GM12873 (cell line): ENCODE measurements around the gene KCNAB2.

Source experiments
- TF ChIP-seq, protein P1 (sequence below): IDR thresholded peaks from 2 replicates; pipeline ENCODE4 v1.5.1; 2012; ENCODE audit warnings: low read depth, mild to moderate bottlenecking, moderate library complexity, low read length, control low read depth; ENCODE audit not compliant: insufficient read depth; ENCODE audit errors: missing control alignments

KCNAB2 gene

GRCh38 chr1:6052543-6053205 lies 7.0 kb downstream of the KCNAB2 start:
- TF ChIP-seq, protein P1, sequence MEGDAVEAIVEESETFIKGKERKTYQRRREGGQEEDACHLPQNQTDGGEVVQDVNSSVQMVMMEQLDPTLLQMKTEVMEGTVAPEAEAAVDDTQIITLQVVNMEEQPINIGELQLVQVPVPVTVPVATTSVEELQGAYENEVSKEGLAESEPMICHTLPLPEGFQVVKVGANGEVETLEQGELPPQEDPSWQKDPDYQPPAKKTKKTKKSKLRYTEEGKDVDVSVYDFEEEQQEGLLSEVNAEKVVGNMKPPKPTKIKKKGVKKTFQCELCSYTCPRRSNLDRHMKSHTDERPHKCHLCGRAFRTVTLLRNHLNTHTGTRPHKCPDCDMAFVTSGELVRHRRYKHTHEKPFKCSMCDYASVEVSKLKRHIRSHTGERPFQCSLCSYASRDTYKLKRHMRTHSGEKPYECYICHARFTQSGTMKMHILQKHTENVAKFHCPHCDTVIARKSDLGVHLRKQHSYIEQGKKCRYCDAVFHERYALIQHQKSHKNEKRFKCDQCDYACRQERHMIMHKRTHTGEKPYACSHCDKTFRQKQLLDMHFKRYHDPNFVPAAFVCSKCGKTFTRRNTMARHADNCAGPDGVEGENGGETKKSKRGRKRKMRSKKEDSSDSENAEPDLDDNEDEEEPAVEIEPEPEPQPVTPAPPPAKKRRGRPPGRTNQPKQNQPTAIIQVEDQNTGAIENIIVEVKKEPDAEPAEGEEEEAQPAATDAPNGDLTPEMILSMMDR, result peak; percentile 41

GRCh38 chr1:6053206-6053546 lies 7.5 kb downstream of the KCNAB2 start:
- TF ChIP-seq, protein P1, result no peak

DNA sequence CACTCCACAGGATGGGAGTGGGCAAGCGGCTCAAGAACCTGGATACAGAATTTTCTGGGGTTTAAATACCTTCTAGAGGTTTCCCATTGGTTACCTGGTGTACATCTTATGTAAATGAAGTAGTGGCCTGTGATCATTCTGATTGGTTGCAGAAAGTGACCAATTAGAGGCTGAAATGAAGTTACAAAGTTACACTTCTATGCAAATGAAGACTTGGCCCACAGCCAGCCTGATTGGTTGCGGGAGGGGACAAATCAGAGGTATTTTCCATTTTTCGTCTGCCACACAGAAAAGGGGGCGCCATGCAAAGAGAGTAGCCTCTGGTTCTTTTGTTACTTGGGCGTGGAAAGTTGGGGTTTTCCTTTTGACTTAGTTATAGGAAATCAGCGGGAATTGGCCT lies 8.9 kb downstream of the KCNAB2 start:
- TF ChIP-seq, protein P1, result no peak

DNA sequence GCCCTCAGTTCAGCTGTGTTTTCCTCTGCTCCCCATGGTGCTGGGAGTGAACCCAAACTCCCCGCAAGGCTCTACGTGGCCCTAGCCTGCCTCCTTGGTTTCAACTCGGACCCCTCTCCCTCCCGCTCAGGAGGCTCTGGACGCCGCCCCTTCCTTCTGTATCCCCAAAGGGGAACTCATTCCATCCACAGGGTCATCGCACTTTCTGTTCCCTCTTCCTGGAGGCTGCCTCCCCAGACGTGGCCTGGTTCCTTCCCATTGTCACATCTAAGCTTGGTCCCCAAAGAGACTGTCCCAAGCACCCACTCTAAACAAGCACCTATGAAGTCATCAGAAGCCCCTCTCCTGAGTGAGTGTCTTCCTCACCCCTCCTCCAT lies 10.9 kb downstream of the KCNAB2 start:
- TF ChIP-seq, protein P1, result no peak

- TF ChIP-seq, protein P1, result no peak
Measured at GRCh38 chr1:6057170-6057845, 11.6 kb downstream of the KCNAB2 start.

DNA sequence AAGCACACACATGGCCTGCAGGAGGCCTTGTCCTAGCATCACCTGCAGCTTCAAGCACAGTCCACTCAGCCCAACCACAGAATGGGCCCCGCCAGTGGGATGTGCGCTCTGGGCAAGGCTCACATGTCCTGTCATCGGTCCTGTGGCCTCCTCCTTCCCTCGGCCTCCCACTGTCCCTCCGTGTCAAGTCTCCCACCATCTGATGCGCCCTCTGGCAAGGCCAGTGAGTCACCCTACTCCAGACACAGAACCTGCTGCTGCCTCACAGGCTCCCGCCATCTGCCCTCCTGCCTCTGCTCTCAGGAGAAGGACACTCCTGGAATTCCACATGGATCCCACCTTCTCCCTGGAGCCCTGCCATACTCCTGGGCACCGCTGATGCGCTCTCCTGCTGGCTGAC lies 14.2 kb downstream of the KCNAB2 start:
- TF ChIP-seq, protein P1, result no peak

DNA sequence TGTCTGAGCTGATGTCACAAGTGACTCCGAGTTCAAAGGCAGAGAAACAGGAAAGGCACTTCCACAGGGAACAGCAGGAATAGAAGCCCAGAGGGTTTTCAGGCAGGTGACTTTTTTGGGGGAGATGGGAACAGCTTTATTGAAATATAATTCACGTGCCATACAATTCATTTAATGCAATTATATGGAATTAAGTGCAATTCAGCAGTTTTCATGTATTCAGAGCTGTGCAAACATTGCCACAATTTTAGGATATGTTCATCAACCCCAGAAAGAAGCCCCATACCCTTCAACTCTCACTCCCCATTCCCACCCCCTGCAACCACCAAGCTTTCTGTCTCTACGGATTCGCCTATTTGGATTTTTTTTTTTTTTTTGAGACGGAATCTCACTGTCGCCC lies 17.0 kb downstream of the KCNAB2 start:
- TF ChIP-seq, protein P1, result no peak
